GM19324 (cell line): ENCODE measurements around the gene SNHG17.
"Not testable (repeated sequence)": the region's sequence is repeated elsewhere in the genome, so short reads cannot be mapped to it uniquely, and the experiment has no call there.

Experiments used
- ATAC-seq: cut with Tn5 transposase; IDR thresholded peaks from one replicate; pipeline ENCODE4 v1.9.1; 2021; ENCODE audit warnings: mild to moderate bottlenecking, moderate library complexity; ENCODE audit not compliant: unreplicated experiment, low FRiP score

The SNHG17 gene

GRCh38 chr20:38434770-38435554, at the start of gene SNHG17:
TSS of gene SNHG17 (minus strand) at chr20:38435328.
- ATAC-seq, result peak; percentile 78

GRCh38 chr20:38479596-38479995, 44.5 kb upstream of the SNHG17 start:
- no peak for ATAC-seq

GRCh38 chr20:38477747-38478146, 42.6 kb upstream of the SNHG17 start:
- no peak for ATAC-seq

- ATAC-seq, result no peak
Measured at GRCh38 chr20:38473367-38473795, 38.3 kb upstream of the SNHG17 start.

- ATAC-seq, result peak; percentile 91
Measured at GRCh38 chr20:38472513-38473366, 37.6 kb upstream of the SNHG17 start, which contains the start of gene RALGAPB. TSS of gene RALGAPB (plus strand) at chr20:38472843. CDS start at chr20:38488433, 15,590 bp downstream.

- ATAC-seq, result no peak
Measured at GRCh38 chr20:38471987-38472512, 36.9 kb upstream of the SNHG17 start.

GRCh38 chr20:38471245-38471644, 36.1 kb upstream of the SNHG17 start:
- ATAC-seq, result no peak

GRCh38 chr20:38466983-38467382, 31.9 kb upstream of the SNHG17 start:
- ATAC-seq, result no peak

GRCh38 chr20:38466171-38466570, 31.0 kb upstream of the SNHG17 start:
- no peak for ATAC-seq

GRCh38 chr20:38461569-38461968, 26.4 kb upstream of the SNHG17 start:
- not testable (repeated sequence) for ATAC-seq

- ATAC-seq, result not testable (repeated sequence)
Measured at GRCh38 chr20:38461167-38461566, 26.0 kb upstream of the SNHG17 start.

GRCh38 chr20:38460631-38461030, 25.5 kb upstream of the SNHG17 start:
- not testable (repeated sequence) for ATAC-seq

- ATAC-seq, result no peak
Measured at GRCh38 chr20:38460040-38460623, 25.0 kb upstream of the SNHG17 start.

GRCh38 chr20:38458314-38458713, 23.2 kb upstream of the SNHG17 start:
- ATAC-seq, result no peak

GRCh38 chr20:38454556-38455473, 19.7 kb upstream of the SNHG17 start:
- no peak for ATAC-seq

- ATAC-seq, result no peak
Measured at GRCh38 chr20:38453941-38454340, 18.8 kb upstream of the SNHG17 start.

- ATAC-seq, result no peak
Measured at GRCh38 chr20:38452880-38453624, 17.9 kb upstream of the SNHG17 start.

GRCh38 chr20:38450412-38450975, 15.4 kb upstream of the SNHG17 start:
- ATAC-seq, result no peak

GRCh38 chr20:38449046-38449445, 13.9 kb upstream of the SNHG17 start:
- ATAC-seq, result no peak
